Activated CD8-positive, alpha-beta T cell treated with anti-CD3 and anti-CD28 coated beads for 36 hours (primary cell): ENCODE results near the gene CRACDL. TPM values are rescaled to one million over a fixed set of nuclear protein-coding genes. Genes with fewer than 3 reads are reported as not detected.

Experiments used
- ATAC-seq: fragments of 200-7000 bp; cut with Tn5 transposase; one replicate; pipeline ENCODE4 v1.10.0; 2021; ENCODE audit warnings: mild to moderate bottlenecking, moderate library complexity
- CTCF ChIA-PET: fragments of 350-600 bp; sonication (Branson Sonifier 250); formaldehyde crosslinking; loops from one replicate; lab custom pipeline; 2021; ENCODE audit warnings: antibody characterized with exemption; lab: Charles Lee
- POLR2A ChIA-PET: fragments of 350-600 bp; sonication (Branson Sonifier 250); formaldehyde crosslinking; loops from one replicate; lab custom pipeline; 2021; ENCODE audit warnings: antibody characterized with exemption; lab: Charles Lee
- DNase-seq: peaks from one replicate; pipeline ENCODE4 v3.0.0-alpha.2; 2020
- H3K27ac Mint-ChIP-seq: one replicate; pipeline ENCODE4 v1.8.0; 2021; ENCODE audit warnings: mild to moderate bottlenecking, mixed read lengths
- H3K27me3 Mint-ChIP-seq: one replicate; pipeline ENCODE4 v1.8.0; 2021; ENCODE audit warnings: mixed read lengths
- H3K36me3 Mint-ChIP-seq: one replicate; pipeline ENCODE4 v1.8.0; 2021; ENCODE audit warnings: low read depth, mixed read lengths
- H3K4me1 Mint-ChIP-seq: one replicate; pipeline ENCODE4 v1.8.0; 2021; ENCODE audit warnings: low read depth, mixed read lengths
- H3K4me3 Mint-ChIP-seq: one replicate; pipeline ENCODE4 v1.8.0; 2021; ENCODE audit warnings: mild to moderate bottlenecking, moderate library complexity, mixed read lengths
- H3K9me3 Mint-ChIP-seq: one replicate; pipeline ENCODE4 v1.8.0; 2021; ENCODE audit warnings: mixed read lengths
- intact Hi-C: fragments of 100-400 bp; cut with micrococcal nuclease; formaldehyde crosslinking; loops from one replicate; pipeline ENCODE4 v1.10.0; 2022
- total RNA-seq, 2 experiments: library from RNA; stranded (reverse); gene quantifications; one replicate each; pipeline ENCODE4 v1.2.3, GENCODE V29; 2021
- TF ChIP-seq, protein P1 (sequence below): fragments of 200-600 bp; IDR thresholded peaks from one replicate; pipeline ENCODE4 v1.8.0; 2022; ENCODE audit warnings: antibody characterized with exemption, mild to moderate bottlenecking

The CRACDL gene
- total RNA-seq, 2 experiments from 2014 or later = 0.09 to 0.38 TPM

DNA sequence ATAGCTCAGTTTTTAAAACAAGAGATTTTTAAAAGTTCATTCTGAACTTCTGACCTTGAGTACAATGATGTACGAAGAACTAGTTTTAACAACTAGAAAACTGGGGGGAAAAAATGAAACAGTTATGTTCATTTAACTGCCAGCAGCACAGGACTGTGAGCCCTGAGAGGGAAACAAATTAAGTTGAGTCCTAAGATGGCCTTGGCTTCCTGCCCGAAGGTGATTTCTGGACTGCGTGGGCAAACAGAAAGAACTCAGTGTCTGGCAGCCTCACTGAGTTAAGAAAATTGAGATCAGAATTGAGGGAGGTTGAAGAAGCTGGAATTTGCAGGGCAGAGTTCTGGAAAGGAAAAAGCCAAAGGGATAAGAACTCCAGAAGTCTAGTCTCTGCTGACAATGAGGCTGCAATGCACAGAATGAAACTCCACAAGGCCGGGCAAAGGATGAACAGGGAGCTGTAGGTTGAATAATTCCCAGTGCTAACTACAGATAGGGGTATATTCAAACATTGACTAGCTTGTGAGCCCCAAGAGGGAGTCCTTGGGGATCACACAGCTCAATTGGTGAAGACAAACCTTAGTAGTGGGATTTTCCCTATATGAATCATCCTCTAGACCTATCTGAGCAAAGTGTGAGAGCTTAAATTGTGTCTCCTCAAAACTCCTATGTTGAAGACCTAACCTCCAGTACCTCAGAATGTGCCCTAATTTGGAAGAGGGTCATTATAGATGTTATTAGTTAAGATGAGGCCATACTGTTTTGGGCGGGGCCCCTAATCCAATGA, 13.1 kb upstream of the CRACDL start:
- peaks cover 14% of the 10 kb centered on the region for H3K27me3 Mint-ChIP-seq
- ATAC-seq = no peak
- H3K36me3 Mint-ChIP-seq = no peaks in the 10 kb centered on the region
- no peak overlapping the region for H3K4me3 Mint-ChIP-seq
- H3K27ac Mint-ChIP-seq = no peak overlapping the region
- no peak for DNase-seq
- CTCF ChIA-PET = no interaction called here
- TF ChIP-seq, protein P1, sequence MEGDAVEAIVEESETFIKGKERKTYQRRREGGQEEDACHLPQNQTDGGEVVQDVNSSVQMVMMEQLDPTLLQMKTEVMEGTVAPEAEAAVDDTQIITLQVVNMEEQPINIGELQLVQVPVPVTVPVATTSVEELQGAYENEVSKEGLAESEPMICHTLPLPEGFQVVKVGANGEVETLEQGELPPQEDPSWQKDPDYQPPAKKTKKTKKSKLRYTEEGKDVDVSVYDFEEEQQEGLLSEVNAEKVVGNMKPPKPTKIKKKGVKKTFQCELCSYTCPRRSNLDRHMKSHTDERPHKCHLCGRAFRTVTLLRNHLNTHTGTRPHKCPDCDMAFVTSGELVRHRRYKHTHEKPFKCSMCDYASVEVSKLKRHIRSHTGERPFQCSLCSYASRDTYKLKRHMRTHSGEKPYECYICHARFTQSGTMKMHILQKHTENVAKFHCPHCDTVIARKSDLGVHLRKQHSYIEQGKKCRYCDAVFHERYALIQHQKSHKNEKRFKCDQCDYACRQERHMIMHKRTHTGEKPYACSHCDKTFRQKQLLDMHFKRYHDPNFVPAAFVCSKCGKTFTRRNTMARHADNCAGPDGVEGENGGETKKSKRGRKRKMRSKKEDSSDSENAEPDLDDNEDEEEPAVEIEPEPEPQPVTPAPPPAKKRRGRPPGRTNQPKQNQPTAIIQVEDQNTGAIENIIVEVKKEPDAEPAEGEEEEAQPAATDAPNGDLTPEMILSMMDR = no peak
- intact Hi-C loops = no loop called here
- H3K4me1 Mint-ChIP-seq = no peaks in the 10 kb centered on the region
- POLR2A ChIA-PET = no interaction called here
- no peaks in the 10 kb centered on the region for H3K9me3 Mint-ChIP-seq

DNA sequence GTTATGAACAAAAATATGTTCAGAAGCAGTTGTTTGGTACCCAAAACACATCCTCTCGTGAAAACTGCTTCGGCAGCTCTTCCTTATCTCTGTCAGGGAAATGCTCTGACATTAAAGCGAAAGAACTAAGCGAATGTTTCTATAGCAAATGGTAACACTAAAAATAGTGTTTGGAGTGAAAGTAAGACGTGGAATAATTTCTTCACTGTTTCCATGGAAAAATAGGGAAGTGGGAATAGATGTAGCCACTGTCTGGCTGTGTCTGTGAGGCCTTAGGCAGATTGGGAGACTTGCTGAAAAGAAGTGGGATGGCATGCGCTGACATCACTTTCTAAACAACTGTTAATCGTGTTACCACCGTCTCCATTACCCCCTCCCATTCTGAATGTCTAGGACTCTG, 11.5 kb upstream of the CRACDL start:
- Mint-ChIP-seq H3K4me1 (no peaks in the 10 kb centered on the region), H3K4me3 (no peak overlapping the region), H3K9me3 (no peaks in the 10 kb centered on the region), H3K36me3 (no peaks in the 10 kb centered on the region), H3K27ac (no peak overlapping the region), H3K27me3 (peaks cover 14% of the 10 kb centered on the region)
- no peak for DNase-seq
- POLR2A ChIA-PET = no interaction called here
- TF ChIP-seq, protein P1 = no peak
- CTCF ChIA-PET = interaction anchor here (2.0 kb wide), 1 partner anchor 10 kb away, joined by 8 read pairs; no protein-coding TSS in a partner anchor
- ATAC-seq = no peak
- intact Hi-C loops = no loop called here

DNA sequence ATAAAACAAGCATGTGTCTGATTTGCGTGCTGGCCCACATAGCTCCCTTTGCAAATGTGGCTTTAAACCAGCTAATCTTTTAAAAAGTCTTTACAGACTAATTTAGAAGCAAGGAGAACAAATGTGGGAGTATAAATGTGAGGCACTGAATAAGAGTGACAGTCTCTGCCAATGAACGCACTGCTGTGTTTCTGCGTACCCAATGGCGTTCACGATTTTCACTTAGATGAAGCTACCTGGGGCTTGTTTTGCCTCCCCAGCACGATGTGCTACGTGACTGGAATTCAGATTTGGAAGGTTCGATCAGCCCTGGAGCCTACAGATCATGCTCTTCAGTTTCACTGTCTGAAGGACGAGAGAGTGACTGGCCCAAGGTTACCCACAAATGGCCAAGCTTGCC, 10.8 kb upstream of the CRACDL start:
- TF ChIP-seq, protein P1 = no peak
- ChIA-PET POLR2A (interaction anchor here (0.6 kb wide), 1 partner anchor 350 kb away, joined by 4 read pairs; no protein-coding TSS in a partner anchor), CTCF (interaction anchor here (2.0 kb wide), 1 partner anchor 9 kb away, joined by 8 read pairs; no protein-coding TSS in a partner anchor)
- peaks cover 12% of the 10 kb centered on the region for H3K27me3 Mint-ChIP-seq
- no peak overlapping the region for H3K4me3 Mint-ChIP-seq
- intact Hi-C loops = no loop called here
- DNase-seq (no peak), ATAC-seq (no peak)
- H3K36me3 Mint-ChIP-seq = no peaks in the 10 kb centered on the region
- no peak overlapping the region for H3K27ac Mint-ChIP-seq
- no peaks in the 10 kb centered on the region for H3K9me3 Mint-ChIP-seq
- H3K4me1 Mint-ChIP-seq = no peaks in the 10 kb centered on the region

DNA sequence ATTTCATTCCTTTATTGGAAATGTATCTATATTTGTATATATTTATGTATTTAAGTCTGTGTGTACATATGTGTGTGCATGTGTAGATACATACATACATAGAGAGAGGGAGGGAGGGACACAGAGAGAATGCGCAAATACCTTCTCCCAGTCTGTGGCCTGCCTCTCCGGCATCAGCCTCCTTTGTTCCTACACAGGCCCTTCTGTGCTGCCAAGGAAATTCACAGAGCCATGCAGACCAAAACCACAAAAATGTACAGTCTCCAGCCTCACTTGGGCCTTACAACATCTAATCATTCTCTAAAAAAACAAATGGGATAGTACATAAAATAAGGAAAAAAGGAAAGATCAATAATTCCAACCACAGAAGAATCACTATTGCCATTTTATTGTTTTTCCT, 8.8 kb upstream of the CRACDL start:
- Mint-ChIP-seq H3K4me3 (no peak overlapping the region), H3K4me1 (no peaks in the 10 kb centered on the region), H3K27ac (no peak overlapping the region), H3K27me3 (peaks cover 9% of the 10 kb centered on the region), H3K9me3 (no peaks in the 10 kb centered on the region), H3K36me3 (no peaks in the 10 kb centered on the region)
- POLR2A ChIA-PET = no interaction called here
- DNase-seq (no peak), ATAC-seq (no peak)
- CTCF ChIA-PET = no interaction called here
- TF ChIP-seq, protein P1 = no peak
- intact Hi-C loops = no loop called here

DNA sequence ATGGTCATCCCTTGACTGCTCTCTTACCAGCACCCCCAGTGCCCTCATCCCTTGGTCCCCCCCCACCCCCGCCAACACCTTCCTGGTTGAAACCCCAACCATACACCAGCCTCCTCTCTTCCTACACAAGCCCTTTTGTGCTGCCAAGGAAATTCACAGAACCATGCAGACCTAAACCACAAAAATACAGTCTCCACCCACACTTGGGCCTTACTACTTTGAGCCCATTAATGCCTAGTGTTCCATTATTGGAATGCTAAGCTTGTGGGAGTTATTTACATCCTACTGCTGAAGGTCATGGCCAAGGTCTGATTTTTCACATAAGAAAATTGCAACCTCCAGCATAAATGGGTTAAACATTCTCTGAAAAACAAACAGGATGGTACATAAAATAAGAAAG, 4.1 kb upstream of the CRACDL start:
- TF ChIP-seq, protein P1 = no peak
- ChIA-PET CTCF (interaction anchor here (1.2 kb wide), 2 partner anchors 18 to 124 kb away, joined by 3 read pairs; no protein-coding TSS in a partner anchor), POLR2A (no interaction called here)
- Mint-ChIP-seq H3K4me3 (no peak overlapping the region), H3K27ac (no peak overlapping the region), H3K27me3 (peaks cover 28% of the 10 kb centered on the region), H3K4me1 (peaks cover 5% of the 10 kb centered on the region), H3K9me3 (no peaks in the 10 kb centered on the region), H3K36me3 (no peaks in the 10 kb centered on the region)
- ATAC-seq = no peak
- DNase-seq = no peak
- intact Hi-C loops = no loop called here
